Measurements from ENCODE around the gene MYOF.

MYOF gene

DNA sequence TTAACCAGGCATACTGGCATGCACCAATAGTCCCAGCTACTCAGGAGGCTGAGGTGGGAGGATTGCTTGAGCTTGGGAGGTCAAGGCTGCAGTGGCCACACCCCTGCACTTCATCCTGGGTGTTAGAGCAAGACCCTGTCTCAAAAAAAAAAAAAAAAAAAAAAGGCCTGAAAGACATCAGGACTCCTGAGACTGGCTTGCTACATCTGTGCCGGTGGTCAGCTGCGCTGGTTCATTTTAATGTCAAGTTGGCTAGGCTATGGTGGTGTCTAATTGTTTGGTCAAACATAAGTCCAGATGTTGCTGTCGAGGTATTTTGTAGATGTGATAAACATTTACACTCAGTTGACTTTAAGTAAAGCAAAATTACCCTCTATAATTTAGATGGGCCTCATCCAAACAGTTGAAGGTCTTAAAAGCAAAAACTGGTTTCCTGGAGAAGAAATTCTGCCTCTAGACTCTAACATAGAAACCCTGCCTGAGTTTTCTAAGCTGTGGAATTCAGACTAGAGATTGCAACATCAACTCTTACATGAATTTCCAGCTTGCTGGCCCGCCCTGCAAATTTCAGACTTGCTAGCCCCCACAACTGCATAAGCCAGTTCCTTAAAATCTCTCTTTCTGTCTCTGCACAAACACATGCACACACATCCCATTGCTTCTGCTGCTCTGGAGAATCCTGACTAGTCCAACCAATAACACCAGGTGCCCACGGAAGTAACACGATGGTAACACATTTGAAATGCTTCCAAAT, 18.2 kb downstream of the MYOF start:
- TF ChIP-seq, protein P1, sequence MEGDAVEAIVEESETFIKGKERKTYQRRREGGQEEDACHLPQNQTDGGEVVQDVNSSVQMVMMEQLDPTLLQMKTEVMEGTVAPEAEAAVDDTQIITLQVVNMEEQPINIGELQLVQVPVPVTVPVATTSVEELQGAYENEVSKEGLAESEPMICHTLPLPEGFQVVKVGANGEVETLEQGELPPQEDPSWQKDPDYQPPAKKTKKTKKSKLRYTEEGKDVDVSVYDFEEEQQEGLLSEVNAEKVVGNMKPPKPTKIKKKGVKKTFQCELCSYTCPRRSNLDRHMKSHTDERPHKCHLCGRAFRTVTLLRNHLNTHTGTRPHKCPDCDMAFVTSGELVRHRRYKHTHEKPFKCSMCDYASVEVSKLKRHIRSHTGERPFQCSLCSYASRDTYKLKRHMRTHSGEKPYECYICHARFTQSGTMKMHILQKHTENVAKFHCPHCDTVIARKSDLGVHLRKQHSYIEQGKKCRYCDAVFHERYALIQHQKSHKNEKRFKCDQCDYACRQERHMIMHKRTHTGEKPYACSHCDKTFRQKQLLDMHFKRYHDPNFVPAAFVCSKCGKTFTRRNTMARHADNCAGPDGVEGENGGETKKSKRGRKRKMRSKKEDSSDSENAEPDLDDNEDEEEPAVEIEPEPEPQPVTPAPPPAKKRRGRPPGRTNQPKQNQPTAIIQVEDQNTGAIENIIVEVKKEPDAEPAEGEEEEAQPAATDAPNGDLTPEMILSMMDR (IDR thresholded peaks at IDR 0.05; ENCODE audit: low read depth, low read length, missing control alignments) = no peak
- Histone ChIP-seq H3K36me3 (replicated peaks) (peaks cover 26% of the 10 kb centered on the region), H3K27ac (peak overlapping the region; percentile 90), H3K27me3 (replicated peaks) (no peaks in the 10 kb centered on the region), H3K4me3 (ENCODE audit: low read depth, low read length) (no peak overlapping the region)
- no peak for DNase-seq
- in situ Hi-C loops (cut with HindIII; ENCODE audit: low pct_ligation_motif_present, low sequenced_read_pairs) = no loop called here

- TF ChIP-seq, protein P1 (IDR thresholded peaks at IDR 0.05; ENCODE audit: low read depth, low read length, missing control alignments) = no peak
- Histone ChIP-seq H3K36me3 (replicated peaks) (peaks cover 22% of the 10 kb centered on the region), H3K4me3 (ENCODE audit: low read depth, low read length) (no peak overlapping the region), H3K27ac (peak overlapping the region; percentile 90), H3K27me3 (replicated peaks) (no peaks in the 10 kb centered on the region)
- DNase-seq = peak; percentile 40
- in situ Hi-C loops (cut with HindIII; ENCODE audit: low pct_ligation_motif_present, low sequenced_read_pairs) = no loop called here
These were observed 19.3 kb downstream of the MYOF start for GRCh38 chr10:93462881-93463280.

DNA sequence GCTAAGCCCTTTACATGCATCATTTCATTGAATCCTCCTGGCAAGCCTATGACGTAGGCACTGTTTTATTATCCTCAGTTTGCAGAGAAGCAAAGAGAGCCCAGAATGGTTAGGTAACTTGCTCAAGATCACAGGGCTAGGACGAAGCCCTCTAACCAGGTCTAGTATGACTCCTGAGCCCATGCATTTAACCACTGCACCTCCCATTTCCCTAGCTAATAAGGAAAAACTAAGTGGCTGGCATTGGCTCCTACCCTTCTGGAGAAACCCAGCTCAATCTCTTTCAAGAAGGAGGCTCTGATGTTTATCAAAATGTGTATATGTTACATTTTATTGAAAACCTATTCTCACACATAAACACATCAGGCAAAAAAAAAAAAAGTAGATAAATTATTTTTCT, 19.8 kb downstream of the MYOF start:
- Histone ChIP-seq H3K4me3 (ENCODE audit: low read depth, low read length) (no peak overlapping the region), H3K27me3 (replicated peaks) (no peaks in the 10 kb centered on the region), H3K27ac (peak overlapping the region; percentile 90), H3K36me3 (replicated peaks) (peaks cover 20% of the 10 kb centered on the region)
- TF ChIP-seq, protein P1 (IDR thresholded peaks at IDR 0.05; ENCODE audit: low read depth, low read length, missing control alignments) = no peak
- no peak for DNase-seq
- in situ Hi-C loops (cut with HindIII; ENCODE audit: low pct_ligation_motif_present, low sequenced_read_pairs) = no loop called here

- in situ Hi-C loops (cut with HindIII; ENCODE audit: low pct_ligation_motif_present, low sequenced_read_pairs) = no loop called here
- no peak for DNase-seq
- TF ChIP-seq, protein P1 (IDR thresholded peaks at IDR 0.05; ENCODE audit: low read depth, low read length, missing control alignments) = no peak
- Histone ChIP-seq H3K27me3 (replicated peaks) (no peaks in the 10 kb centered on the region), H3K27ac (peak overlapping the region; percentile 90), H3K4me3 (ENCODE audit: low read depth, low read length) (no peak overlapping the region), H3K36me3 (replicated peaks) (peaks cover 24% of the 10 kb centered on the region)
These were observed 20.3 kb downstream of the MYOF start for GRCh38 chr10:93461807-93462178.

GRCh38 chr10:93461109-93461806, 20.9 kb downstream of the MYOF start:
- no peak for DNase-seq
- no peaks in the 10 kb centered on the region for H3K27me3 ChIP-seq (replicated peaks)
- H3K4me3 ChIP-seq (ENCODE audit: low read depth, low read length) = no peak overlapping the region
- peaks cover 24% of the 10 kb centered on the region for H3K36me3 ChIP-seq (replicated peaks)
- in situ Hi-C loops (cut with HindIII; ENCODE audit: low pct_ligation_motif_present, low sequenced_read_pairs) = no loop called here
- TF ChIP-seq, protein P1 (IDR thresholded peaks at IDR 0.05; ENCODE audit: low read depth, low read length, missing control alignments) = no peak
- H3K27ac ChIP-seq = peak overlapping the region; percentile 90

All from brain microvascular endothelial cell (primary cell).